Keratinocyte (primary cell): ENCODE results near the gene ABI1. TPM values are rescaled to one million over a fixed set of nuclear protein-coding genes. Genes with fewer than 3 reads are reported as not detected.

ENCODE experiments used
- DNase-seq: peaks from one replicate; pipeline ENCODE4 v3.0.0-alpha.2; 2011; ENCODE audit warnings: low read depth, missing footprints, low spot score
- FAIRE-seq: peaks from 2 replicates; lab custom pipeline; 2011; peaks lifted over from hg19 to GRCh38; lab: Jason Lieb, UNC
- H2AFZ ChIP-seq: 2 replicates; pipeline ENCODE4 v1.6.0; 2012; ENCODE audit warnings: low read length, control low read depth, inconsistent platforms; ENCODE audit not compliant: control insufficient read depth
- H3K27ac ChIP-seq: 2 replicates; pipeline ENCODE4 v1.5.1; 2011; ENCODE audit warnings: low read length; ENCODE audit not compliant: control insufficient read depth, insufficient read depth
- H3K27me3 ChIP-seq: 3 replicates; pipeline ENCODE4 v1.6.0; 2011; ENCODE audit warnings: low read length; ENCODE audit not compliant: control insufficient read depth, insufficient read depth; ENCODE audit errors: extremely low read depth
- H3K36me3 ChIP-seq, 2 experiments: 2 replicates in 1 of 2; 3 replicates in 1 of 2; pipeline ENCODE4 v1.5.1; 2011; ENCODE audit warnings: low read length in 2 of 2, mild to moderate bottlenecking in 1 of 2; ENCODE audit not compliant: control insufficient read depth in 2 of 2, insufficient read depth in 2 of 2; ENCODE audit errors: extremely low read depth in 1 of 2
- H3K4me1 ChIP-seq: 3 replicates; pipeline ENCODE4 v1.5.1; 2011; ENCODE audit warnings: low read length; ENCODE audit not compliant: control insufficient read depth, insufficient read depth; ENCODE audit errors: extremely low read depth
- H3K4me2 ChIP-seq: 3 replicates; pipeline ENCODE4 v1.6.0; 2011; ENCODE audit warnings: low read depth, low read length; ENCODE audit not compliant: control insufficient read depth, insufficient read depth; ENCODE audit errors: extremely low read depth
- H3K4me3 ChIP-seq, 3 experiments: fragments of 200-600 bp in 1 of 3; sonication (generic) in 1 of 3; 2 replicates in 2 of 3; 3 replicates in 1 of 3; pipeline ENCODE4 v1.5.1; 2011 to 2016; ENCODE audit warnings: low read length in 3 of 3, mild to moderate bottlenecking in 3 of 3, control low read depth in 2 of 3, inconsistent platforms in 1 of 3, low read depth in 1 of 3, mixed read lengths in 1 of 3, mixed run types in 1 of 3, moderate library complexity in 1 of 3; ENCODE audit not compliant: control insufficient read depth in 2 of 3, insufficient read depth in 2 of 3; ENCODE audit errors: extremely low read depth in 1 of 3
- H3K79me2 ChIP-seq: 2 replicates; pipeline ENCODE4 v1.6.0; 2012; ENCODE audit warnings: low read length; ENCODE audit not compliant: control insufficient read depth, insufficient read depth
- H3K9ac ChIP-seq: 3 replicates; pipeline ENCODE4 v1.6.0; 2011; ENCODE audit warnings: low read length; ENCODE audit not compliant: control insufficient read depth, insufficient read depth; ENCODE audit errors: extremely low read depth
- H3K9me1 ChIP-seq: 3 replicates; pipeline ENCODE4 v1.6.0; 2011; ENCODE audit warnings: low read length; ENCODE audit not compliant: control insufficient read depth, insufficient read depth; ENCODE audit errors: extremely low read depth
- H3K9me3 ChIP-seq: 2 replicates; pipeline ENCODE4 v1.5.1; 2012; ENCODE audit warnings: low read depth, low read length; ENCODE audit not compliant: control insufficient read depth
- H4K20me1 ChIP-seq: 3 replicates; pipeline ENCODE4 v1.6.0; 2011; ENCODE audit warnings: low read length; ENCODE audit not compliant: control insufficient read depth, insufficient read depth; ENCODE audit errors: extremely low read depth
- CTCF ChIP-seq, 3 experiments: IDR thresholded peaks in 1 of 3; conservative IDR thresholded peaks in 1 of 3; optimal IDR thresholded peaks in 1 of 3; 2 replicates in 2 of 3; 3 replicates in 1 of 3; pipeline versions ENCODE3 to v1.5.1; 2011; ENCODE audit warnings: low read length in 3 of 3, mild to moderate bottlenecking in 3 of 3, moderate library complexity in 2 of 3, control low read depth in 1 of 3, inconsistent platforms in 1 of 3; ENCODE audit not compliant: insufficient read depth in 2 of 3; ENCODE audit errors: extremely low read depth in 1 of 3
- EZH2 ChIP-seq: IDR thresholded peaks from one replicate; pipeline ENCODE4 v1.6.1; 2012; ENCODE audit warnings: inconsistent platforms, mild to moderate bottlenecking, low read length, moderate library complexity
- dilution Hi-C: fragments of 300-500 bp; cut with MboI; formaldehyde crosslinking; loops from one replicate; pipeline ENCODE4 v1.7.0; 2020; ENCODE audit warnings: low sequenced_read_pairs; ENCODE audit not compliant: extremely low pct_ligation_motif_present
- polyA plus RNA-seq, 5 experiments: library from polyadenylated mRNA; depleted of rRNA in 3 of 5; stranded (reverse) in 3 of 5; stranded (forward) in 1 of 5; unstranded in 1 of 5; fragments of >200 nt; gene quantifications; 1 replicate in 1 of 5; 2 replicates in 3 of 5; 3 replicates in 1 of 5; pipeline versions ENCODE4 v1.2.1 to v1.2.3, GENCODE V29; 2011 to 2012; ENCODE audit warnings: missing spikeins in 2 of 5, low read depth in 1 of 5, low replicate concordance in 1 of 5

The ABI1 gene
- polyA plus RNA-seq, 1 donor (not counting 4 experiments of a cell fraction or from before 2014, with no cell fraction given): 78.9 TPM

- H3K27me3 ChIP-seq: no peaks in the 10 kb centered on the region
- no peak overlapping the region for H3K4me3 ChIP-seq
- H3K9me3 ChIP-seq: no peaks in the 10 kb centered on the region
- no peak overlapping the region for H3K9ac ChIP-seq
- no peaks in the 10 kb centered on the region for H3K9me1 ChIP-seq
- H3K79me2 ChIP-seq: no peaks in the 10 kb centered on the region
- no peak overlapping the region for H2AFZ ChIP-seq
- dilution Hi-C loops: no loop called here
- TF ChIP-seq EZH2: no peak
- TF ChIP-seq CTCF (optimal IDR thresholded peaks at IDR 0.05 in 1 of 3, IDR thresholded peaks at IDR 0.05 in 1 of 3, conservative IDR thresholded peaks at IDR 0.05 in 1 of 3; ENCODE audit: extremely low read depth in 1 of 3, insufficient read depth in 2 of 3, low read length in 3 of 3): no peak
- H3K4me2 ChIP-seq: no peak overlapping the region
- no peak for FAIRE-seq
- peaks cover 25 to 26% of the 10 kb centered on the region in 2 experiments for H3K36me3 ChIP-seq
- no peaks in the 10 kb centered on the region for H4K20me1 ChIP-seq
- DNase-seq: no peak
- H3K27ac ChIP-seq: no peak overlapping the region
- H3K4me1 ChIP-seq: no peaks in the 10 kb centered on the region
Measured at GRCh38 chr10:26733750-26734568, 126.8 kb downstream of the ABI1 start.

- Histone ChIP-seq H3K36me3 (peaks cover 22 to 24% of the 10 kb centered on the region in 2 experiments), H3K27ac (no peak overlapping the region), H3K4me3 (no peak overlapping the region), H3K9me1 (no peaks in the 10 kb centered on the region), H3K79me2 (no peaks in the 10 kb centered on the region), H2AFZ (no peak overlapping the region), H3K9me3 (no peaks in the 10 kb centered on the region), H3K4me1 (no peaks in the 10 kb centered on the region), H3K4me2 (no peak overlapping the region), H4K20me1 (no peaks in the 10 kb centered on the region), H3K27me3 (no peaks in the 10 kb centered on the region), H3K9ac (no peak overlapping the region)
- FAIRE-seq (no peak), DNase-seq (no peak)
- dilution Hi-C loops: no loop called here
- TF ChIP-seq EZH2 (no peak), CTCF (optimal IDR thresholded peaks at IDR 0.05 in 1 of 3, IDR thresholded peaks at IDR 0.05 in 1 of 3, conservative IDR thresholded peaks at IDR 0.05 in 1 of 3; ENCODE audit: extremely low read depth in 1 of 3, insufficient read depth in 2 of 3, low read length in 3 of 3) (no peak)
Measured at GRCh38 chr10:26730552-26730951, 130.2 kb downstream of the ABI1 start.
